Transverse colon (tissue), 4 donors: ENCODE data around the gene ANKS1A. TPM values are rescaled to one million over a fixed set of nuclear protein-coding genes. Genes with fewer than 3 reads are reported as not detected.

Experiments
- DNase-seq: peaks from one replicate; pipeline ENCODE4 v3.0.0-alpha.2; 2019
- H3K27ac ChIP-seq, 4 donors: fragments of 200-600 bp; sonication (generic); 2 replicates each; pipeline ENCODE4 v1.5.1; 2016 to 2018; ENCODE audit warnings: inconsistent platforms in 4 of 4
- H3K27me3 ChIP-seq: fragments of 200-600 bp; sonication (generic); 2 replicates; pipeline ENCODE4 v1.5.1; 2017; ENCODE audit warnings: inconsistent platforms
- H3K36me3 ChIP-seq, 4 donors: fragments of 200-600 bp; sonication (generic); 2 replicates each; pipeline ENCODE4 v1.5.1; 2017 to 2019; ENCODE audit warnings: inconsistent platforms in 4 of 4
- H3K4me1 ChIP-seq, 4 donors: fragments of 200-600 bp; sonication (generic); 2 replicates each; pipeline ENCODE4 v1.5.1; 2017 to 2020; ENCODE audit warnings: inconsistent platforms in 4 of 4
- H3K4me3 ChIP-seq, 4 donors: fragments of 200-600 bp; sonication (generic); 1 replicate in 1 of 4; 2 replicates in 3 of 4; pipeline versions ENCODE4 v1.5.1 to v1.6.1; 2017 to 2019; ENCODE audit warnings: inconsistent platforms in 4 of 4
- H3K9me3 ChIP-seq, 2 donors: fragments of 200-600 bp; sonication (generic); 2 replicates each; pipeline ENCODE4 v1.5.1; 2017 to 2019; ENCODE audit warnings: inconsistent platforms in 2 of 2
- CTCF ChIP-seq, 5 experiments: fragments of 200-600 bp in 3 of 5; fragments of 450-650 bp in 2 of 5; sonication (generic) in 3 of 5; IDR thresholded peaks; 1 replicate in 2 of 5; 2 replicates in 3 of 5; pipeline ENCODE4 v1.5.1; 2016 to 2017; ENCODE audit warnings: antibody characterized with exemption in 5 of 5, inconsistent platforms in 3 of 5, mild to moderate bottlenecking in 2 of 5, moderate library complexity in 1 of 5
- EP300 ChIP-seq: sonication (generic); formaldehyde crosslinking; IDR thresholded peaks from one replicate; pipeline ENCODE4 v1.6.1; 2017; ENCODE audit warnings: antibody characterized with exemption, low read depth
- POLR2A ChIP-seq: fragments of 450-650 bp; IDR thresholded peaks from one replicate; pipeline ENCODE4 v1.6.1; 2016; ENCODE audit warnings: antibody characterized with exemption, mild to moderate bottlenecking, moderate library complexity
- POLR2AphosphoS5 ChIP-seq, 3 donors: sonication (generic); formaldehyde crosslinking; IDR thresholded peaks; one replicate each; pipeline ENCODE4 v1.6.1; 2016; ENCODE audit warnings: antibody characterized with exemption in 3 of 3
- WGBS, 2 donors: methylation state at CpG; one replicate each; pipeline ENCODE4 v1.1.5; 2018; ENCODE audit warnings: low coverage in 1 of 2; 5-methylcytosine and 5-hydroxymethylcytosine counted together
- in situ Hi-C, 4 donors: fragments of 200-750 bp; cut with MboI; loops; one replicate each; pipeline versions ENCODE4 v1.15.0 to v1.15.1; 2017; ENCODE audit warnings: low sequenced_read_pairs in 3 of 4, low pct_ligation_motif_present in 1 of 4, low pct_unique_long_range_greater_than_20kb in 1 of 4
- intact Hi-C: fragments of 100-400 bp; cut with DNase I; formaldehyde crosslinking; loops from one replicate; pipeline ENCODE4 v1.15.1; 2023; ENCODE audit warnings: low total_unique reads
- total RNA-seq, 4 donors: library from RNA; depleted of rRNA; stranded (reverse); fragments of >200 nt; gene quantifications; one replicate each; pipeline ENCODE4 v1.1.0, GENCODE V29; 2016

Gene ANKS1A
- total RNA-seq, 4 donors from 2014 or later, result 37.5 to 44.0 (median 38.9) TPM

- in situ Hi-C loops, result no loop called here
- Histone ChIP-seq H3K4me1 (peaks cover 0 to 10% (median 3%) of the 10 kb centered on the region in 4 donors), H3K27me3 (no peaks in the 10 kb centered on the region), H3K9me3 (no peaks in the 10 kb centered on the region), H3K36me3 (no peaks in the 10 kb centered on the region), H3K27ac (peak overlapping the region in 3 of 4 donors; percentile 1 to 26 (median 6)), H3K4me3 (no peak overlapping the region)
- TF ChIP-seq POLR2A (no peak), POLR2AphosphoS5 (IDR thresholded peaks at IDR 0.05) (no peak), EP300 (no peak), CTCF (IDR thresholded peaks at IDR 0.05) (no peak)
- intact Hi-C loops, result no loop called here
- DNase-seq, result no peak
- 87 to 91% methylated on average over 4 of the region's 4 CpGs for WGBS, 2 donors
These were observed 27.4 kb downstream of the ANKS1A start for GRCh38 chr6:34916348-34916967.

DNA sequence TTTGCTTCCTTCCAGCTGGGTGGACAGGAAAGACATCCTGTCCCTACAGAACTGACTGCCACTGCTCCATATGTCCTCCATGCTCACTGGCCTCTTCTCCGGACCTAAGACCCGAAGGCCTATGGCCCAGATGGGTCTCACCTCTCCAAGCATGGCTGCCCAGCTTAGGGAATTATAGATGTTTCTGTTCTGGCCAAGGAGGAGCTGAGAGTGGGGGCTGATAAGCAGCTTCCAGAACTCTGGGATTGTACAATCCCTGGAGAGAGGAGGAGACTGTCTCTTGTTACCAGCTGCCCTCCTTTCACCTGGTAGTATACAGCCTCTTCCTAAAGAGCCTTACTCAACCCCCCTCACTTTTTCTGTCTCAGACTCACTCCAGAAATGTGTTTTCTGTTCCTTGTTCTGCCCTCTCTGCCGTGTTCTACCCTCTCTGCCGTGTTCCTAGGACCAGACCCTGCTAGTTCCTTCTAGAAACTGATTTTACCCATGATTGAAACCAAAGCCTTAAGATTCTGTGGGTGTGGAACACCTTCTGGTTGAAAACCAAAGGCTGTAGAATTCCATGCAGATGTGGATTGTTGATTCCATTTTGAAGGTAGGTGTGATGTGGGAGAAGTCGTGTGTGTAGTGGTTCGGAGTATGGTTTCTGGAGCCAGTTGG lies 28.7 kb downstream of the ANKS1A start:
- no peaks in the 10 kb centered on the region for H3K9me3 ChIP-seq
- in situ Hi-C loops (no loop called here), intact Hi-C loops (no loop called here)
- no peaks in the 10 kb centered on the region for H3K36me3 ChIP-seq
- 87 to 93% methylated on average over 4 to 6 of the region's 6 CpGs for WGBS, 2 donors
- no peak for TF ChIP-seq CTCF (IDR thresholded peaks at IDR 0.05)
- no peak for TF ChIP-seq POLR2AphosphoS5 (IDR thresholded peaks at IDR 0.05)
- no peak for TF ChIP-seq EP300
- TF ChIP-seq POLR2A, result no peak
- H3K4me1 ChIP-seq, result peaks cover 0 to 6% (median 0%) of the 10 kb centered on the region in 4 donors
- no peak overlapping the region for H3K4me3 ChIP-seq
- no peaks in the 10 kb centered on the region for H3K27me3 ChIP-seq
- peak overlapping the region in 1 of 4 donors; percentile 5 for H3K27ac ChIP-seq
- no peak for DNase-seq

DNA sequence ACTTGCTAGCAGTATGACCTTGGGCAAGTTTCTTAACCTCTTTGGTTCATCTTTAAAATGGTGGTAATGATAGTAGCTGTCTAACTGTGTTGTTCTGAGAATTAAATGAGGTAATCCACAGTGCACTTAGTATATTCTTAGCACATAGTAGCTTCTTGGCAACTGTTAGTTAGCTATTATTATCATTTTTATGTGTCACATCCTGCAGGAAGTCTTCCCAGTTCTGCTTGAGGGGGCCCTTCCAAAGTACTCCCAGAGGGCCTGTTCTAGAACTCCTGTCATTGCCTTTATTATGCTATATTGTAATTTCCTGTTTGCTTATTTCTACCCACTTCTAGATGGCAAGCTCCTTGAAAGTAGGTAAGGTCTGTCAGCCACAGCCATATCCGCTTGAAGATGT lies 30.6 kb downstream of the ANKS1A start:
- intact Hi-C loops (no loop called here), in situ Hi-C loops (no loop called here)
- H3K4me3 ChIP-seq, result no peak overlapping the region
- TF ChIP-seq POLR2A (no peak), EP300 (no peak), POLR2AphosphoS5 (IDR thresholded peaks at IDR 0.05) (no peak), CTCF (IDR thresholded peaks at IDR 0.05) (no peak)
- H3K27ac ChIP-seq, result no peak overlapping the region
- WGBS, 2 donors, result 94 to 100% methylated on average over 1 of the region's 1 CpG
- no peaks in the 10 kb centered on the region for H3K9me3 ChIP-seq
- H3K4me1 ChIP-seq, result peaks cover 0 to 10% (median 3%) of the 10 kb centered on the region in 4 donors
- no peak for DNase-seq
- no peaks in the 10 kb centered on the region for H3K36me3 ChIP-seq
- no peaks in the 10 kb centered on the region for H3K27me3 ChIP-seq

GRCh38 chr6:34920097-34920496 lies 31.0 kb downstream of the ANKS1A start:
- WGBS, 2 donors, result 85% methylated on average over 4 of the region's 4 CpGs; no CpG with 5 or more reads in 1 of the 2 donors
- no peaks in the 10 kb centered on the region for H3K27me3 ChIP-seq
- H3K36me3 ChIP-seq, result no peaks in the 10 kb centered on the region
- TF ChIP-seq POLR2AphosphoS5 (IDR thresholded peaks at IDR 0.05) (no peak), EP300 (no peak), POLR2A (no peak), CTCF (IDR thresholded peaks at IDR 0.05) (no peak)
- in situ Hi-C loops, result no loop called here
- DNase-seq, result no peak
- no peak overlapping the region for H3K4me3 ChIP-seq
- H3K4me1 ChIP-seq, result peaks cover 0 to 10% (median 3%) of the 10 kb centered on the region in 4 donors
- H3K9me3 ChIP-seq, result no peaks in the 10 kb centered on the region
- no peak overlapping the region for H3K27ac ChIP-seq
- intact Hi-C loops, result no loop called here
